ENCODE measurements around the gene ABCA1.

DNA sequence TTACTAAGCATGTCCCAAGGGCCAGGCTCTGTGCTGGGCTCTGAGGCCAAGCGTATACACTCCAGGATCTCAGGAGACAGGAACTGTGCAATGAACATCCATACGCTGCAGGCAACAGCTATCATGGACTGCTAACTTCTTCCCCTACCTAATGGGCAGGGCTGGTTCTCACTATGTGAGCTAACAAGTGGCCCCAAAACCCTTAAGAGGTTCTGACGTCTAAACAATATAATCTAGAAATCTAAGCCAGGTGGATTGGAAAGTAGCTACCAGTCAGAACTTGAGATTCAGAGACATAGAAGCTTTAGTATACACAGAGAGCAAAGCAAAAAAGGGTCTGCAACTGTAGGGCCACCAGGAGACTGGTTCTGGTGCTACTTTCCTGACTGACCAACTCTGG lies 27.6 kb downstream of the ABCA1 start:
- TF ChIP-seq, protein P1, sequence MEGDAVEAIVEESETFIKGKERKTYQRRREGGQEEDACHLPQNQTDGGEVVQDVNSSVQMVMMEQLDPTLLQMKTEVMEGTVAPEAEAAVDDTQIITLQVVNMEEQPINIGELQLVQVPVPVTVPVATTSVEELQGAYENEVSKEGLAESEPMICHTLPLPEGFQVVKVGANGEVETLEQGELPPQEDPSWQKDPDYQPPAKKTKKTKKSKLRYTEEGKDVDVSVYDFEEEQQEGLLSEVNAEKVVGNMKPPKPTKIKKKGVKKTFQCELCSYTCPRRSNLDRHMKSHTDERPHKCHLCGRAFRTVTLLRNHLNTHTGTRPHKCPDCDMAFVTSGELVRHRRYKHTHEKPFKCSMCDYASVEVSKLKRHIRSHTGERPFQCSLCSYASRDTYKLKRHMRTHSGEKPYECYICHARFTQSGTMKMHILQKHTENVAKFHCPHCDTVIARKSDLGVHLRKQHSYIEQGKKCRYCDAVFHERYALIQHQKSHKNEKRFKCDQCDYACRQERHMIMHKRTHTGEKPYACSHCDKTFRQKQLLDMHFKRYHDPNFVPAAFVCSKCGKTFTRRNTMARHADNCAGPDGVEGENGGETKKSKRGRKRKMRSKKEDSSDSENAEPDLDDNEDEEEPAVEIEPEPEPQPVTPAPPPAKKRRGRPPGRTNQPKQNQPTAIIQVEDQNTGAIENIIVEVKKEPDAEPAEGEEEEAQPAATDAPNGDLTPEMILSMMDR (optimal IDR thresholded peaks at IDR 0.05 in 1 of 3, IDR thresholded peaks at IDR 0.05 in 1 of 3, conservative IDR thresholded peaks at IDR 0.05 in 1 of 3; ENCODE audit: extremely low read depth in 1 of 3, insufficient read depth in 2 of 3, low read length in 3 of 3): no peak
- TF ChIP-seq EZH2 (IDR thresholded peaks at IDR 0.05; ENCODE audit: low read length): no peak

All from keratinocyte (primary cell).